ENCODE measurements around the gene TYW5.

DNA sequence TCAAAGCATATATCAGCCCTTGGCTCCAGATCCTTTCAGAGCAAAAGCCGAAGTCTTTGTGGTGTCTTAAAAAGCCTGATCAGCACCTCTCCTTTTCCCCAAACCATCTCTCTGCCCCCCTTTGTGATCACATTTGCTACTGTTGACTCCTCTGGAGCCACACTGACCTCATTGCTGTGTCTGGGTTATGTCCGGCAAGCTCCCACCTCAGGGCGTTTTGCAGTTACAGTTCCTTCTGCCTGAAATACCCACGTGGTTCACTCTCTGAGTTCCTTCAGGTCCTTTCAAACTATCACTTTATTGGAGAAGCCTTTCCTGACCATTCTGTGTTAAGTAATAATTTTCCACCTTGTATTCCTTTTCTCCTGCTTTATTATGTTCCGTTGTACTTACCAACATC, 32.4 kb downstream of the TYW5 start:
- no peak for TF ChIP-seq EZH2 (IDR thresholded peaks at IDR 0.05; ENCODE audit: borderline replicate concordance)
- TF ChIP-seq, protein P1, sequence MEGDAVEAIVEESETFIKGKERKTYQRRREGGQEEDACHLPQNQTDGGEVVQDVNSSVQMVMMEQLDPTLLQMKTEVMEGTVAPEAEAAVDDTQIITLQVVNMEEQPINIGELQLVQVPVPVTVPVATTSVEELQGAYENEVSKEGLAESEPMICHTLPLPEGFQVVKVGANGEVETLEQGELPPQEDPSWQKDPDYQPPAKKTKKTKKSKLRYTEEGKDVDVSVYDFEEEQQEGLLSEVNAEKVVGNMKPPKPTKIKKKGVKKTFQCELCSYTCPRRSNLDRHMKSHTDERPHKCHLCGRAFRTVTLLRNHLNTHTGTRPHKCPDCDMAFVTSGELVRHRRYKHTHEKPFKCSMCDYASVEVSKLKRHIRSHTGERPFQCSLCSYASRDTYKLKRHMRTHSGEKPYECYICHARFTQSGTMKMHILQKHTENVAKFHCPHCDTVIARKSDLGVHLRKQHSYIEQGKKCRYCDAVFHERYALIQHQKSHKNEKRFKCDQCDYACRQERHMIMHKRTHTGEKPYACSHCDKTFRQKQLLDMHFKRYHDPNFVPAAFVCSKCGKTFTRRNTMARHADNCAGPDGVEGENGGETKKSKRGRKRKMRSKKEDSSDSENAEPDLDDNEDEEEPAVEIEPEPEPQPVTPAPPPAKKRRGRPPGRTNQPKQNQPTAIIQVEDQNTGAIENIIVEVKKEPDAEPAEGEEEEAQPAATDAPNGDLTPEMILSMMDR (IDR thresholded peaks at IDR 0.05; ENCODE audit: poor library complexity) = no peak
